Natural killer cell (primary cell): Measurements from ENCODE around the gene HECTD4. TPM values are rescaled to one million over a fixed set of nuclear protein-coding genes. Genes with fewer than 3 reads are reported as not detected.

Source experiments
- ATAC-seq, 3 donors: fragments of 150-1000 bp in 2 of 3; fragments of 200-7000 bp in 1 of 3; cut with Tn5 transposase; 1 replicate in 1 of 3; 2 replicates in 2 of 3; pipeline ENCODE4 v1.10.0; 2021; ENCODE audit warnings: mild to moderate bottlenecking in 2 of 3, moderate library complexity in 2 of 3
- DNase-seq, 2 donors: peaks; one replicate each; pipeline versions ENCODE4 v3.0.0 to v3.0.0-alpha.2; 2013 to 2021; ENCODE audit warnings: mixed read lengths in 1 of 2
- H3K27ac ChIP-seq: one replicate; pipeline ENCODE4 v1.5.1; 2013; ENCODE audit warnings: mild to moderate bottlenecking, low read length
- H3K27me3 ChIP-seq: one replicate; pipeline ENCODE4 v1.6.1; 2013; ENCODE audit warnings: low read length; ENCODE audit not compliant: control insufficient read depth, insufficient read depth
- H3K36me3 ChIP-seq: one replicate; pipeline ENCODE4 v1.6.1; 2013; ENCODE audit warnings: low read length; ENCODE audit not compliant: control insufficient read depth, insufficient read depth
- H3K4me1 ChIP-seq: one replicate; pipeline ENCODE4 v1.6.1; 2013; ENCODE audit warnings: low read length; ENCODE audit not compliant: control insufficient read depth, insufficient read depth
- H3K4me3 ChIP-seq: one replicate; pipeline ENCODE4 v1.5.1; 2013; ENCODE audit warnings: low read length
- H3K9me3 ChIP-seq: one replicate; pipeline ENCODE4 v1.6.1; 2013; ENCODE audit warnings: low read length; ENCODE audit not compliant: control insufficient read depth, insufficient read depth
- H3K27ac Mint-ChIP-seq, 2 donors: one replicate each; pipeline ENCODE4 v1.8.0; 2022; ENCODE audit warnings: mild to moderate bottlenecking in 2 of 2, mixed read lengths in 2 of 2, moderate library complexity in 1 of 2
- H3K27me3 Mint-ChIP-seq, 2 donors: one replicate each; pipeline ENCODE4 v1.8.0; 2022; ENCODE audit warnings: low read depth in 2 of 2, mixed read lengths in 2 of 2
- H3K36me3 Mint-ChIP-seq: one replicate; pipeline ENCODE4 v1.8.0; 2022; ENCODE audit warnings: mixed read lengths
- H3K4me1 Mint-ChIP-seq, 2 donors: one replicate each; pipeline ENCODE4 v1.8.0; 2022; ENCODE audit warnings: mixed read lengths in 2 of 2
- H3K4me3 Mint-ChIP-seq: one replicate; pipeline ENCODE4 v1.8.0; 2022; ENCODE audit warnings: mild to moderate bottlenecking, moderate library complexity, mixed read lengths
- H3K9me3 Mint-ChIP-seq, 2 donors: one replicate each; pipeline ENCODE4 v1.8.0; 2022; ENCODE audit warnings: mixed read lengths in 2 of 2
- WGBS: methylation state at CpG from one replicate; pipeline ENCODE4 v1.1.7; 2013; ENCODE audit warnings: missing lambda C conversion rate; ENCODE audit not compliant: insufficient coverage; 5-methylcytosine and 5-hydroxymethylcytosine counted together
- intact Hi-C: fragments of 100-400 bp; cut with micrococcal nuclease; formaldehyde crosslinking; loops from one replicate; pipeline ENCODE4 v1.14.2; 2022
- total RNA-seq, 4 donors: library from RNA; stranded (reverse); fragments of 120-200 nt in 1 of 4; gene quantifications; one replicate each; pipeline versions ENCODE4 v1.2.3 to v1.2.4, GENCODE V29; 2013 to 2022
- TF ChIP-seq, protein P1 (sequence below): fragments of 200-600 bp; IDR thresholded peaks from one replicate; pipeline ENCODE4 v1.8.0; 2022; ENCODE audit warnings: antibody characterized with exemption

The HECTD4 gene
- total RNA-seq, 3 donors from 2014 or later (not counting 1 experiment from before 2014, with no cell fraction given) = 66.9 to 82.6 (median 79.2) TPM

DNA sequence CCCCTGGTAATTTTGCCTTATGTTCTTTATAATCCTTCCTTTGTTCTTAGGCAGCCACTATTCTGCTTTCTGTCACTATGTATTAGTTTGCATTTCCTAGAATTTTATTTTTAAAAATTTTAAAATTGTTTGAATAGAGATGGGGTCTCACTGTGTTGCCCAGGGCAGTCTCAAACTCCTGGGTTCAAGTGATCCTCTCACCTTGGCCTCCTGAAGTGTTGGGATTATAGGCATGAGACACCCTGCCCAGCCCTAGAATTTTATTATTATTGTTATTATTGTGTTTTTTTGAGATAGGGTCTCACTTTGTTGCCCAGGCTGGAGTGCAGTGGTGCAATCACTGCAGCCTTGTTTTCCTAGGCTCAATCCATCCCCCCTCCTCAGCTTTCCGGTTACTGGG, 39.1 kb upstream of the HECTD4 start:
- Histone ChIP-seq H3K4me1 (peaks cover 27% of the 10 kb centered on the region), H3K4me3 (no peak overlapping the region), H3K9me3 (no peaks in the 10 kb centered on the region), H3K27me3 (no peaks in the 10 kb centered on the region), H3K27ac (no peak overlapping the region), H3K36me3 (no peaks in the 10 kb centered on the region)
- Mint-ChIP-seq H3K36me3 (no peaks in the 10 kb centered on the region), H3K27me3 (no peaks in the 10 kb centered on the region), H3K4me3 (peak overlapping the region; percentile 96), H3K4me1 (peaks cover 47 to 49% of the 10 kb centered on the region in 2 donors), H3K27ac (peak overlapping the region in 1 of 2 donors; percentile 8), H3K9me3 (no peaks in the 10 kb centered on the region)
- DNase-seq = no peak
- intact Hi-C loops = no loop called here
- TF ChIP-seq, protein P1, sequence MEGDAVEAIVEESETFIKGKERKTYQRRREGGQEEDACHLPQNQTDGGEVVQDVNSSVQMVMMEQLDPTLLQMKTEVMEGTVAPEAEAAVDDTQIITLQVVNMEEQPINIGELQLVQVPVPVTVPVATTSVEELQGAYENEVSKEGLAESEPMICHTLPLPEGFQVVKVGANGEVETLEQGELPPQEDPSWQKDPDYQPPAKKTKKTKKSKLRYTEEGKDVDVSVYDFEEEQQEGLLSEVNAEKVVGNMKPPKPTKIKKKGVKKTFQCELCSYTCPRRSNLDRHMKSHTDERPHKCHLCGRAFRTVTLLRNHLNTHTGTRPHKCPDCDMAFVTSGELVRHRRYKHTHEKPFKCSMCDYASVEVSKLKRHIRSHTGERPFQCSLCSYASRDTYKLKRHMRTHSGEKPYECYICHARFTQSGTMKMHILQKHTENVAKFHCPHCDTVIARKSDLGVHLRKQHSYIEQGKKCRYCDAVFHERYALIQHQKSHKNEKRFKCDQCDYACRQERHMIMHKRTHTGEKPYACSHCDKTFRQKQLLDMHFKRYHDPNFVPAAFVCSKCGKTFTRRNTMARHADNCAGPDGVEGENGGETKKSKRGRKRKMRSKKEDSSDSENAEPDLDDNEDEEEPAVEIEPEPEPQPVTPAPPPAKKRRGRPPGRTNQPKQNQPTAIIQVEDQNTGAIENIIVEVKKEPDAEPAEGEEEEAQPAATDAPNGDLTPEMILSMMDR = no peak
- 100% methylated on average over 1 of the region's 1 CpG for WGBS
- ATAC-seq = no peak

DNA sequence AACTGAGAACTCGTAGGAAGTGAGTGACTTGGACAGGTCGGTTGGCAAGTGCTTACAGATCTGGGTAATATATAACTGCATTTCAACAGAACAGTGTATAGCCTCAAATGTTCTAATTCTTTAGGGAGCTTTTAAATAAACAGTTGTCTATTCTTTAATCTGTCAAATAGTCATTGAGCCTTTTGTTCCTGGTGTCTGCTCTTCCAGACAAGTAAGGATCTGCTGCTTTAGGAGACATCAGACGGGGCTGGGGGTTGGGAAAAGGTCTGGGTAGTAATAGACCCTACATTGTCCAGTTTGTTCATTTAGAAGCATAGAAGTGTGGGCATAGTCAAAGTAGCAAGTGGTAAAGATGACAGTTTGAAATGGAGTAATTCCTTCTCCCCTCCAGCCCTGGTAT, 38.5 kb upstream of the HECTD4 start:
- no peaks in the 10 kb centered on the region for H3K9me3 Mint-ChIP-seq
- H3K4me1 Mint-ChIP-seq = peaks cover 42 to 44% of the 10 kb centered on the region in 2 donors
- intact Hi-C loops = no loop called here
- no peaks in the 10 kb centered on the region for H3K27me3 ChIP-seq
- ATAC-seq (no peak), DNase-seq (no peak)
- H3K27ac ChIP-seq = no peak overlapping the region
- peaks cover 26% of the 10 kb centered on the region for H3K4me1 ChIP-seq
- TF ChIP-seq, protein P1 = no peak
- H3K9me3 ChIP-seq = no peaks in the 10 kb centered on the region
- H3K36me3 Mint-ChIP-seq = no peaks in the 10 kb centered on the region
- H3K27ac Mint-ChIP-seq = peak overlapping the region; percentile 97 to 100
- H3K36me3 ChIP-seq = no peaks in the 10 kb centered on the region
- WGBS = 87% methylated on average over 3 of the region's 3 CpGs
- peak overlapping the region; percentile 96 for H3K4me3 Mint-ChIP-seq
- no peak overlapping the region for H3K4me3 ChIP-seq
- no peaks in the 10 kb centered on the region for H3K27me3 Mint-ChIP-seq

DNA sequence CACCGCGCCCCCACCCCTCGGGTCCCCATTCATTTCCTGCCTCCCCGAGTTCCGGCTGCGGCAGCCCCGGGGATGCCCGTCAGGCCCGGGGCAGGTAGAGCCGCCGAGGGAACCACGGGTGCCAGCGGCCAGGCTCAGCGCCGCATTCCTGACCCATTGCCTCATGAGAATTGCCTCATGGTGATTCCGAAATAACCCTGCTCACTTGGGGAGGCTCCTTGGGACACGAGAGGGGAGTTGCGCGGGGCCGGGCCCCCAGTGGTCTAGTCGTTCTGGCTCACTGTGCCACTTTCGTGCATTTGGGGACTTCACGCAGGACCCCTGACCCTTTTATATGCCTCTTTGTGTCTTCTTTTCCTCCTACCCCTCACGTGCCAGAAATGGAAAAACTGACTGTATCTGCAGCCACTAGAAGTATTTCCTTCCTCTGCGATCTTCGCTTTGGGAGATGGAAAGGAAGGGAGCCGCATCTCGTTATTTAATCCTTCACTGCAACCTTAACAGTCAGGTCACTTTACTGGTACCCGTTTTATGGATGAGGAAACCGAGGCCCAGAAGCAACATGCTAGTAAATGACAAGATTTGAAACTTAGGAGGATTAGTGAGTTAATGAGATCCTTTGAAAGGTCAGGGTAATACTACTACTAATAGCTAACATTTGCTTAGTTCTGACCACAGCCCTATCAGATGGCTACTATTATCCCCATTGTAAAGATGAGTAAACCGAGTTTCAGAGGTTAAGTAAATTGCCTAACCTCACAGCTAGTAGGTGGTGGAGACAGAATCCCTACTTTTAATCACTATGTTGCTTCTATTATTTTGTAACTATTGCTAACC, 37.3 kb upstream of the HECTD4 start:
- 4% methylated on average over 29 of the region's 31 CpGs for WGBS
- Mint-ChIP-seq H3K36me3 (no peaks in the 10 kb centered on the region), H3K4me1 (peaks cover 42 to 43% of the 10 kb centered on the region in 2 donors), H3K9me3 (no peaks in the 10 kb centered on the region), H3K27me3 (no peaks in the 10 kb centered on the region), H3K4me3 (peak overlapping the region; percentile 96), H3K27ac (peak overlapping the region; percentile 97 to 100)
- DNase-seq (no peak), ATAC-seq (peak in 2 of 3 donors; percentile 56 to 65)
- Histone ChIP-seq H3K4me3 (peak overlapping the region; percentile 96), H3K27me3 (no peaks in the 10 kb centered on the region), H3K27ac (peak overlapping the region; percentile 94), H3K9me3 (no peaks in the 10 kb centered on the region), H3K4me1 (peaks cover 23% of the 10 kb centered on the region), H3K36me3 (no peaks in the 10 kb centered on the region)
- intact Hi-C loops = loop anchor here (1.0 kb wide), 1 partner anchor 10 kb away; the partner anchor contains the start of gene RPL6
- TF ChIP-seq, protein P1 = no peak
